ENCODE data around the gene RPL27A.
"Not testable (repeated sequence)": the region's sequence is repeated elsewhere in the genome, so short reads cannot be mapped to it uniquely, and the experiment has no call there.

RPL27A gene

GRCh38 chr11:8682303-8683114 lies at the start of gene RPL27A, which contains the start of gene TRIM66:
Gene RPL27A (plus strand): TSS chr11:8682792. CDS start chr11:8682814, 22 bp downstream.
Gene TRIM66 (minus strand): TSS chr11:8682665. CDS start chr11:8672274, 10,391 bp downstream.
- DNase-seq: peak; percentile 94
- in situ Hi-C loops (cut with HindIII; ENCODE audit: low pct_ligation_motif_present, low pct_unique_long_range_greater_than_20kb, low sequenced_read_pairs): no loop called here

GRCh38 chr11:8634498-8634897 lies 48.1 kb upstream of the RPL27A start:
- DNase-seq: no peak
- in situ Hi-C loops (cut with HindIII; ENCODE audit: low pct_ligation_motif_present, low pct_unique_long_range_greater_than_20kb, low sequenced_read_pairs): no loop called here

GRCh38 chr11:8636127-8636526 lies 46.5 kb upstream of the RPL27A start:
- in situ Hi-C loops (cut with HindIII; ENCODE audit: low pct_ligation_motif_present, low pct_unique_long_range_greater_than_20kb, low sequenced_read_pairs): no loop called here
- no peak for DNase-seq

GRCh38 chr11:8638300-8638699 lies 44.3 kb upstream of the RPL27A start:
- in situ Hi-C loops (cut with HindIII; ENCODE audit: low pct_ligation_motif_present, low pct_unique_long_range_greater_than_20kb, low sequenced_read_pairs): no loop called here
- no peak for DNase-seq

- no peak for DNase-seq
- in situ Hi-C loops (cut with HindIII; ENCODE audit: low pct_ligation_motif_present, low pct_unique_long_range_greater_than_20kb, low sequenced_read_pairs): no loop called here
These were observed 42.9 kb upstream of the RPL27A start for GRCh38 chr11:8639655-8640054.

GRCh38 chr11:8640267-8640906 lies 42.2 kb upstream of the RPL27A start:
- DNase-seq: no peak
- in situ Hi-C loops (cut with HindIII; ENCODE audit: low pct_ligation_motif_present, low pct_unique_long_range_greater_than_20kb, low sequenced_read_pairs): no loop called here

GRCh38 chr11:8641332-8641731 lies 41.3 kb upstream of the RPL27A start:
- in situ Hi-C loops (cut with HindIII; ENCODE audit: low pct_ligation_motif_present, low pct_unique_long_range_greater_than_20kb, low sequenced_read_pairs): no loop called here
- DNase-seq: no peak

- in situ Hi-C loops (cut with HindIII; ENCODE audit: low pct_ligation_motif_present, low pct_unique_long_range_greater_than_20kb, low sequenced_read_pairs): no loop called here
- DNase-seq: no peak
These were observed 40.3 kb upstream of the RPL27A start for GRCh38 chr11:8642196-8642841.

- in situ Hi-C loops (cut with HindIII; ENCODE audit: low pct_ligation_motif_present, low pct_unique_long_range_greater_than_20kb, low sequenced_read_pairs): no loop called here
- no peak for DNase-seq
These were observed 35.7 kb upstream of the RPL27A start for GRCh38 chr11:8646873-8647272.

- DNase-seq: peak; percentile 19
- in situ Hi-C loops (cut with HindIII; ENCODE audit: low pct_ligation_motif_present, low pct_unique_long_range_greater_than_20kb, low sequenced_read_pairs): no loop called here
These were observed 33.2 kb upstream of the RPL27A start for GRCh38 chr11:8649361-8649760.

GRCh38 chr11:8650401-8650990 lies 32.1 kb upstream of the RPL27A start:
- no peak for DNase-seq
- in situ Hi-C loops (cut with HindIII; ENCODE audit: low pct_ligation_motif_present, low pct_unique_long_range_greater_than_20kb, low sequenced_read_pairs): no loop called here

GRCh38 chr11:8652140-8652539 lies 30.5 kb upstream of the RPL27A start:
- DNase-seq: peak; percentile 86
- in situ Hi-C loops (cut with HindIII; ENCODE audit: low pct_ligation_motif_present, low pct_unique_long_range_greater_than_20kb, low sequenced_read_pairs): no loop called here

GRCh38 chr11:8654503-8654902 lies 28.1 kb upstream of the RPL27A start:
- DNase-seq: no peak
- in situ Hi-C loops (cut with HindIII; ENCODE audit: low pct_ligation_motif_present, low pct_unique_long_range_greater_than_20kb, low sequenced_read_pairs): no loop called here

- DNase-seq: no peak
These were observed 26.3 kb upstream of the RPL27A start for GRCh38 chr11:8656291-8656690.

GRCh38 chr11:8658321-8659057 lies 24.1 kb upstream of the RPL27A start:
- no peak for DNase-seq
- in situ Hi-C loops (cut with HindIII; ENCODE audit: low pct_ligation_motif_present, low pct_unique_long_range_greater_than_20kb, low sequenced_read_pairs): no loop called here

More at GRCh38 chr11:8656291-8656690, 26.3 kb upstream of the RPL27A start:
- in situ Hi-C loops (cut with HindIII; ENCODE audit: low pct_ligation_motif_present, low pct_unique_long_range_greater_than_20kb, low sequenced_read_pairs): no loop called here

- DNase-seq: no peak
- in situ Hi-C loops (cut with HindIII; ENCODE audit: low pct_ligation_motif_present, low pct_unique_long_range_greater_than_20kb, low sequenced_read_pairs): no loop called here
These were observed 21.4 kb upstream of the RPL27A start for GRCh38 chr11:8661001-8661795.

GRCh38 chr11:8665222-8665621 lies 17.4 kb upstream of the RPL27A start:
- in situ Hi-C loops (cut with HindIII; ENCODE audit: low pct_ligation_motif_present, low pct_unique_long_range_greater_than_20kb, low sequenced_read_pairs): no loop called here
- DNase-seq: no peak

GRCh38 chr11:8670081-8670480 lies 12.5 kb upstream of the RPL27A start:
- in situ Hi-C loops (cut with HindIII; ENCODE audit: low pct_ligation_motif_present, low pct_unique_long_range_greater_than_20kb, low sequenced_read_pairs); DNase-seq: not testable (repeated sequence)

Measured in ACHN (cell line).